Stimulated activated CD8-positive, alpha-beta memory T cell treated with anti-CD3 and anti-CD28 coated beads, Interleukin-7, amount 100 ng/mL, for 1 hour (primary cell): Measurements from ENCODE around the gene IQSEC1.
A peak's percentile ranks its signal among the peaks of the same experiment; 100 is the strongest.

Experiments used
- DNase-seq, 2 donors: peaks; one replicate each; pipeline ENCODE4 v3.0.0-alpha.2; 2020; ENCODE audit warnings: low read depth in 2 of 2

IQSEC1 gene

DNA sequence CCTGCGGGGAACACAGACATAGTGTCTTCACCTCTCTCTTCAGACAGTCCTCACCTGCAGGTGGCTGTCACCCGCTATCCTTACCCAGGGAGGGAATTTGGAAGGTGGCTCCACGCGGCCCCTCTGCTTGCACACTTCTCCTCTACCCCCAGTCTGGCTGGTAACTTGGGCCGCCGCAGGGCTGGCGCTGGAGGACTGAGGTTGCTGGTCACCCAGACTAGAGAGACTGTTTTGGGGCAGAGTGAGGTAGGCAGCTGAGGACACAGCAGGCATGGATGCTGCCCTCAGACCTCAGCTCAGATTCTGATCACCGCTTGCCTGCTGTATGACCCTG, 12.6 kb upstream of the IQSEC1 start:
- no peak for DNase-seq

DNA sequence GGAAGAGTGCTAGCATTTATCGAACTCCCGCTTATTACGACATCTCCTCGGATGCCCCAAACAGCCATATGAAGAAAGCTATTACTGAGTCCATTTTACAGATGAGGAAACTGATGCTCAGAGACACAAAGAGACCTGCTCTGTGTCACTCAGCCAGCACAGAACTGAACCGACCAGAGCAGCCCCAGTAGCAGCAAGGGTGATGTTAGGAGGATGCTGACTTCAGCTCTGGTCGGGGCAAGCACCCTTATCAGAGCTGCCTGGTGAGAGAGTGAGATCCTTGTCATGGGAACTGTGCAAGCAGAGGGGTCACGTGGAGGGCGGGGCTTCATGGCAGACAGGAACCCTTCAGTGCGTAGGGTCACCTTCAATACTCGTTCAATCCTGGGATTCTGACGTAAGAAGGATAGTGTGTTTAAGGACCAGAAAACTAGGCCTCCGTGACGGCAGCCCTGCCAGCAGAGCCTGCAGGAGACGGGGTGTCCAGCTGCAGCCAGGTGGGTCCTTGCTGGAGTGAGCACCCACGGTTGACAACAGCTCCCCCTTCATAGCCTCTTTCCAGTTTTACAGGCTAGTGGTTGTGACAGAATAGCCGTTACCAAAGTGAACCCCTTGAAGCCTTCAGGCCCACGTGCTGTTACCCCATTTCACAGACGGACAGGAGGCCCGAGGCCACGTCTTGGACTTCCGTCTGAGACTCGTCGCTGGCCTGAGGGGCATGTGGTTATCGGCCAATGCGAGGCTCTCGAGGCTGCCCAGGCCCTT, 12.0 kb upstream of the IQSEC1 start:
- DNase-seq = no peak

DNA sequence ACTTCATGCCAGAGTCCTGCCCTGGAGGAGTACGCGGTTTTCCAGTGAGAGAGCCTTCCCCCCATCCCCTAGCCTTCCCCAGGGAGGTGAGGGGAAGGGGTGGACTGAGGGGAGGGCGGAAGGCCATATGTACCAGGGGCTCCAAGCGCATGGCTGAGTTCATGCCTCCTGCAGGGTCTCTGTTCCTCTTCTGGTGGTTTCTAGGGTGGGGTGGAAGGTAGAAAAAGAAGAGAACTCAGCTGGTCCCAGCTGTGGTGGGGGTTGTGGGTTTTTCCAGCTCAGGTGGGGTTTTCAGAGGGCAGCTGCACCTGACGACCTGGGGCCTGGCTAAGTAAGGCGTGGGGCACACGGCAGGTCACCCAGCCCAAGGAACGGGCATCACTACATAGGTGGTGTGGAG, 10.7 kb upstream of the IQSEC1 start:
- no peak for DNase-seq

DNA sequence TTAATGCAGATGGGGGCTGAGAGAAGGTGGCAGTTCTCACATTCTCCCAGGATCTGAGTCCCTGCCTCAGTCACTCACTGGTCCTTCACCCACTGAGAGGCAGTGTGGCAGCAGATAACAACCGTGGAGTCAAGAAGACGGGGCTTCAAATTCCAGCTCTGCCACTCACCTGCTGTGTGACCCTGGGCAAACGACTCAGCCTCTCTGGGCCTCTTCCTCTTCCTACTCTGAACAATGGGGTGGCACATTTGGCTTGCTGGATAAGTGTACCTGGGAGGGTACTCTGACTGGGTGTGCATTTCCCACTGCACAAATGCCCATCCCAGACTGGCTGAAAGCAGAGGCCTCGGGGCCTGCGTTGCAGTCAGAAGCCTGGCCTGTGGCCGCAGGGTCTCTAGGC, 10.0 kb upstream of the IQSEC1 start:
- no peak for DNase-seq

- DNase-seq = no peak
Observed at GRCh38 chr3:13082677-13083076, 9.4 kb upstream of the IQSEC1 start.

DNA sequence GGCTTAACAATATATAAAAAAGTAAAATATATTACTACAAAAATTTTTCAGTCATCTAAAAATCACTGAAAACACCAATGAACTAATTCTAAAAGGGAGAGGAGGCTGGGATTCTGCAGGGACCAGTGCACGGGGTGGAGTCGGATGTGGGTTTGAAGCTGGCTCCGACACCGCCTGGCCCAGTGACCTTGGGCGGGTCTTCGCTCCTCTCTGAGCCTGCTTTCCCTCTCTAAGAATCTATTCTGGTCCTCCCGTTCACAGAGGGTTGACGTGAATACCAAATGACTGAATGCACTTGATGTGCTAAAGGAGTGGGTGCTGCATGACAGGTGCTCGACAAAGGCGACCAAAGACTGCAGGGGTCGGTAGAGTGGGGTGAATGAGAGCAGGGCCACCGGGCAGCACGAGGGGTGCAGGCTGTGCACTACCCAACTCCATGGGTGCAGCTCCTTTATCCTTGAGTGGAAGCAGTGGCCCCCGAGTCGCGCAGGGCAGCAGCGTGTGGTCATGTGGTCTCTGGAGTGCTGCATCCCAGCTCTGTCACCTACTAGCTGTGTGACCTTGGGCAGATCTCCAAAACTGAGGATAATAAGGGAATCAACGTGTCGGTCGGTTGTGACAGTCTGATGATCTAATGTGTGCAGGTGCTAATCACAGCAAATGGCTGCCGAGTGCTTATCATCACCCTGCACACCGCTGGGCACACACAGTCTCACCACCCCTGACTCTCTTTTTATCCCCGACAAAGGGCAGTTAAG, 8.6 kb upstream of the IQSEC1 start:
- DNase-seq = no peak

- DNase-seq = no peak
Observed at GRCh38 chr3:13080591-13080990, 7.4 kb upstream of the IQSEC1 start.

GRCh38 chr3:13080026-13080425, 6.8 kb upstream of the IQSEC1 start:
- DNase-seq = no peak

GRCh38 chr3:13079510-13079909, 6.3 kb upstream of the IQSEC1 start:
- DNase-seq = no peak

DNA sequence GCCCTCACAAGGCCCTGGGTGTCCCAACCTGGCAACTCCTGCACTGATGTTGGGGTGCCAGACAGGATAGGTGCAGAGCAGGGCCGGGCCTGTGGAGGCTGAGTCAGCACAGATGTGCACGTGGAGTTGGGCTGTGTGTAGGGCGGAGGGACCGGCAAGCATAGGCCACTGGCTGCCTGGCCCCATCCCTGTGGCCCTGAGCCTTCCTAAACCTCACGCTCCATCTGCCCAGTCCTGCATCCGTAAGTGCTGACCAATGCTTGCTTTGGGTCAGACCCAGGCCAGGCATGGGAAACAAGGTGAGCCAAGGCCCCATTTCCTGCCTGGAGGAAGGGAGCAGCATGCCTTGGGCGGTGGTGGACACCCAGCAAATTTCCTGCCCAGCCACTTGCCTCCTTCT, 5.8 kb upstream of the IQSEC1 start:
- DNase-seq = no peak

DNA sequence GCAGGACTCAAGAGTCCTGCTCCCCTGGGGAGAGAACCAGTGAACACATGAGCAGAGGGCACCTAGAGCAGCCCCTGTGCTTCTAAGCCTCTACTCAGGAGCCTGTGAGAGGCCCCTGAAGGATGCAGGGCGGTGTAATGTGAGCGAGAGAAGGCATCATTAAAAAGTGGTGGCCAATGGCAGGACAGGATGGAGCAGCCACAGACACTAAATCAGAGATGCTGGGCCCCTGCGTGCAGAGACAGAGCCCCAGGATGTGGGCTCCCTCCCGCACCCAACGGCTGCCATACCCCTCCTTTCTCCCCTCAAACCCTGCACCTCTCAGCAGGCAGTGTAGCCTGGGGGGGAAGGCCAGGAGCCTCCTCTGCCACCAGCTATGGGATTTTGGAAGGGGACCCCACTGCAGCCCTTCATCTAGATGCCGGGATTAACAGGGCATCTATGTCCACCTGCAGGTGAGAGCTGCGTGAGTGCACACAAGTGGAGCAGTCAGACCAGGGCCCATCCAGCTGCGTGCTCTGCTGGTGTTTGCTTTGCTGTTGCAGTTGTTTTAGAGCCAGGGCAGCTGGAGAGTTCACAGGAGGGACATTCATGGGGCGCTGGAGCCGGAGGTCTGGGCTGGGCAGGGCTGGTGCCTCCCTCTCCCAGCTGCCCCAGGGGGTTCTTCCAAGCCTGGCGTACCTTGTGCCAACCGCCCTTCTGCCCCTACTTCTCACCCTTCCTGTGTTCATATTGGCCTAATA, 5.1 kb upstream of the IQSEC1 start:
- DNase-seq = no peak

DNA sequence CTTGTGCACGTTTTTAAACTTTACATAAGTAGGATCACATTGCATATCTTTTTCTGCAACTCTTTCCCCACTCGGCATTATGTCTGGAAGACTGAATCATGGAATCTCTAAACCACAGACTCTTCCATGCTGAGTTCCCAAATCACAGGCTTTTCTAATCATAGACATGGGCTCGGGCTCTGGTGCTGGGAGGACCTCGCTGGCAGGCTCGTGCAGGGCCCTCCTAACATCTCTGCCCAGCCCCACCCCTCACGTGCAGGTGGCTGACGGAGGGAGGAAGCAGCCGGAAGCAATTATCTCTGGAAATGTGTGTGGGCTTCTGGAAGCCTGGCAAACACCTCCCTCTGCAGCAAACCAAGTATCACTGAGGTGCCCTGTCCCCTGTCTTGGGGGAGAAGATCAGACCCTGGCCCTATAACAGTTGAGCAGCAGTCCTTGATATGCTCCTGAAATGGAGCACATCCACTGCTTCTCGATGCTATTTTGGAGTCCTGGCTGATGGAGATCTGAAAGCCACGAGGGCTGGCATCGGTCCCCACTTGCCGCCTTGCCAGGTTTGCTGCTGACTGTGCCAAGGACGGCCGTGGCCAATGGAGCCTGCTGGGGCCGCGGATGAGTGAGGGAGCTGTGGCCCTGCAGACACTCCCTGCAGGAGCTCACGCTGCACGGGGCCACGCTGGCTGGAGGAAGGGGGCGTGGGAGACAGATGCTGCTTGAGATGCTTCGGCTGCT, 4.4 kb upstream of the IQSEC1 start:
- DNase-seq = no peak

DNA sequence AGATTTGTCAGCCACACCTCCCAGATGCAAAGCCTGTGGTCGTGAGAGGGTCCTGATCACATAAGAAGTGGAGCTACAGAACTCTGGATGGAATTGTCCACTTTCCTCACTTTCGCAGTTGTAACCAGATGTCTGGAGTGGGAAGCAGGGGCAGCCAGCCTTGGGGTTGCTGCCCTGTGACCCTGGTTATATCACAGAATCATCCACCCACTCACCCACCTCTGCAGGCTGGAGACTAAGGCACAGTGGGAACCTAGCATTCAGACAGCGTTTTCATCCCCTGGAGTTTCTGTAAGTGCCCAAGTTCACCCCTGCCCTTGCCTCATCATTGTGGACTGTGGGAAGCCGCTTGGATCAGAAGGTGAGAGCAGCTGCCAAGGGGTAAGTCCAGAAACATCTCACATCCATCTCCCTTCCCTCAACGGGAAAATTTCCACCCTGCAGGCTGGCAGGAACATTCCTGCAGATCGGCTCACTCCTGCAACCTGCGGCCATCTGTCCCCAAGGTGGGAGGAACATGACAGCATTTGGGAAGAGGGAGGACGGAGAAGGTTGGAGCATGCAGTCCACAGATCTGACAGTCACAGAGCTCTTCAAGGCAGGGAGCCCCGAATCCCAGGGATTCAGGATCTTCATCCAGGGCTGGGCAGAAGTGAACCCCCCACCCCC, 2.9 kb upstream of the IQSEC1 start:
- DNase-seq = no peak

GRCh38 chr3:13075318-13075717, 2.1 kb upstream of the IQSEC1 start:
- no peak for DNase-seq

DNA sequence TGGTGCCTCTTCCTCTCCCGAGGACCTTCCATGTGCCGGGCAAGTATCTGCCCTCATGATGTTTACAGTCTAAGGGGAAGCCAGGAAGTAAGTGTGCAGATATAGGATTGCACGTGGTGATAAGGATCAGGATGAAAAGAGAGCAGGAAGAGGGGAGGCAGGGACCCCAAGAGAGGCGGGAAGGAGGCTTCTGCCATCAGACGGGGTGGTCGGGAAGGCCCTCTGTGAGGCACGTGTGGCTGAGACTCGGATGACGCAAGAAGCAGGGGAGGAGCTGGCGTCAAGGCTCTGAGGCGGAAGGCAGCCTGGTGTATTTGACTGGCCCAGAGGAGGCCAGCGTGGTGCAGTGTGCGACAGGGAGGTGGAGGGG, 762 bp upstream of the IQSEC1 start:
- DNase-seq = no peak

DNA sequence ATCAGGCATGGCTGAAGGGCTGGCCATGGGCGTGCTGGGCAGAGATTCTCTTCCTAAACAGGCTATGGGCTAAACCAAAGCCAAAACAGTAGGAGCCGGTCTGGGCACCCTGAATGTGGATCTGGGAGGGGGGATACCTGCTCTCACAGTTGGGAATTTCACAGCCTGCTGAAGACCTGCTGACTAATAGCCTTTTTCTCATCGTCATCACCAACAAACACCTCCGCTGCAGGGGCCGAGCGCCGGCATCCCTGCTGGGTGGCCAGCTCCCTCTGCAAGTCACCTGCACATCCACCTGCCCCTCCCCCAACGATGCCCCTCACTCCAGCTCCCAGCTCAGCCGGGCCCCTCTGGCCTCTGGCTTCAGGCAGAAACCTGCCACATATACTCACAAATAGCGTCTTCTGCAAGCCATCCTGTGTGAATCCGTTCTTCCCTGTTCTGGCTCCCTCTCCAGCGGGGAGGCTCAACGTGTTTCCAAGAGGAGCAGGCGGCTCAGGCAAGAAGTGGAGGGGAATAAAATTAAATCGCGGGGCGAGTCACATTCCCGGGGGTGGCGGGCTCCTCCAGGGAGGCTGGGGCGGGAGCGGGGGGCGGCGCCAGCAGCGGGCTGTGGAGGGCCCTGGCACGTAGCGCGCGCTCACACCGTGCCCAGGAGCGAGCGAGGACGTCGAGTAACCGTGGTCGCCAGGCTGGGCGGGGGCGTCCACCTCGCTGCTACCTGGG, 466 bp downstream of the IQSEC1 start:
- no peak for DNase-seq

GRCh38 chr3:13072239-13072599, 1.0 kb downstream of the IQSEC1 start:
- DNase-seq = no peak

GRCh38 chr3:13071695-13072094, 1.5 kb downstream of the IQSEC1 start:
- no peak for DNase-seq

DNA sequence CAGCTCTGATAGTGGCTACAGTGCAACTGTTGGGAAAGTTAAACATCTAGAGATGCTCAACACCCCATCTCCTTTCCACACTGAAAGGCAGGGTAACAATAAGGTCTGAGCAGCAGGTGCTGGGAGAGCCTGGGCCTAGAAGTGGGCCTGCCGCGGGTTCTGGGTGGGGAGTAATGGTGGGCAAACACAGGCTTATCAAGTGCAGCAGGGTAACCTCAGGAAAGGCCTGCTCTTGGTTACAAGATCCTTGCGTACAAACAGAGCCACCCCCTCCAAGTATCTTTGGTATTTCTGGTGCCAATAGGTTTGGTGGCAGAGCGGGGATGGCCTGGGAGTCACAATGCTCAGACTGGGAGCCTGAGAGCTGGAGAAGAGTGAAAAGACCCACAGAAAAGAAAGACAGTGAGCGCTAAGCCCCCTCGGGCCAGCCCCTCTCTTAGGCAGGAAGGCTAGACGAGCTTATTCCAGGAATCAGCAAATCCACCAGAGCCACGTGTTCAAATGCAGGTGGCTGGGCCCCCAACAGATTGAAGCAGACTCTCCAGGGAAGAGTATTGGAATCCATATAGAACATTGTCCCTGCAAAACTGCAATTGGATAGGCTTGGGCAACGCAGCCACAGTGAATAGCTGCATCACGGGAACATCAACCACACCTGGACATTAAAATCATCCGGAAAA, 2.7 kb downstream of the IQSEC1 start:
- no peak for DNase-seq

DNA sequence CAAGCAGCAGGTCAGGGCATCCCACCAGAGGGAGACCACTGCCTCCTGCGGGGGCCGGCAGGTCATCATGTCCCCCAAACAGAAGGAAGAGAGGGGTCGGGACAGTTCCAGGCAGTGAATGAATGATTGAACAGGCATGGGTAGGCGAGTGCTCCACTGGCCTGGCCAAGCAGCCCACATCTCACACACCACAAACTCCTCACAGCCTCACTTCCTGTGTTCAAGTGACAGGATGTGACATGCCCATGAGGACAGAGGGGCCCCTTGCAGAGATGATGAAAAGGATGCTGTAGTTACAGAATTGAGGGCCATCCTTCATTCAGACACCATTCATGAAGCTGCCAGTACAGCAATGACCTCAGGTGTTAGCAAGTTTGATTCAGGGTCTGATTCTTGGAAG, 3.7 kb downstream of the IQSEC1 start:
- DNase-seq = peak; percentile 16 to 19
